ENCODE data around the gene MCTP1.

DNA sequence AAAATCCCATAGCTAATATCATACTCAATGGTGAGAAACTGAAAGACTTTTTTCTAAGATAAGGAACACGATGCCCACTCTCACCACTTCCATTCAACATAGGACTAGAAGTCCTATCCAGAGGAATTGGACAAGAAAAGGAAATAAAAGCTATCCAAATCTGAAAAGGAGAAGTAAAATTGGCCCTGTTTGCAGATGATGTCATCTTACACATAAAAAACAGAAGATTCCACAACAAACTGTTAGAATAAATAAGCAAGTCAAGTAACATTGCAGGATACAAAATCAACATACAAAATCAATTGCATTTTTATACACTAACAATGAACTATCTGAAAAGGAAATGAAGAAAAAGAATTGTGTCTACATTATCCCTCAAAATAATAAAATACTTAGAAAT lies 308.0 kb downstream of the MCTP1 start:
- TF ChIP-seq HDAC6 (IDR thresholded peaks at IDR 0.05; ENCODE audit: unreplicated experiment) (no peak), RAD21 (IDR thresholded peaks at IDR 0.05; ENCODE audit: insufficient read depth, low read depth, low read length) (no peak), EED (IDR thresholded peaks at IDR 0.05; ENCODE audit: low read depth) (no peak), CHD4 (IDR thresholded peaks at IDR 0.05) (no peak), POLR2AphosphoS5 (IDR thresholded peaks at IDR 0.05; ENCODE audit: low read length) (no peak), ZNF274 (IDR thresholded peaks at IDR 0.05; ENCODE audit: insufficient read depth, insufficient read length) (no peak)
- TF ChIP-seq, protein P1, sequence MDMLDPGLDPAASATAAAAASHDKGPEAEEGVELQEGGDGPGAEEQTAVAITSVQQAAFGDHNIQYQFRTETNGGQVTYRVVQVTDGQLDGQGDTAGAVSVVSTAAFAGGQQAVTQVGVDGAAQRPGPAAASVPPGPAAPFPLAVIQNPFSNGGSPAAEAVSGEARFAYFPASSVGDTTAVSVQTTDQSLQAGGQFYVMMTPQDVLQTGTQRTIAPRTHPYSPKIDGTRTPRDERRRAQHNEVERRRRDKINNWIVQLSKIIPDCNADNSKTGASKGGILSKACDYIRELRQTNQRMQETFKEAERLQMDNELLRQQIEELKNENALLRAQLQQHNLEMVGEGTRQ (IDR thresholded peaks at IDR 0.05; ENCODE audit: borderline replicate concordance, low read depth, low read length) = no peak
- TF ChIP-seq, protein P2, sequence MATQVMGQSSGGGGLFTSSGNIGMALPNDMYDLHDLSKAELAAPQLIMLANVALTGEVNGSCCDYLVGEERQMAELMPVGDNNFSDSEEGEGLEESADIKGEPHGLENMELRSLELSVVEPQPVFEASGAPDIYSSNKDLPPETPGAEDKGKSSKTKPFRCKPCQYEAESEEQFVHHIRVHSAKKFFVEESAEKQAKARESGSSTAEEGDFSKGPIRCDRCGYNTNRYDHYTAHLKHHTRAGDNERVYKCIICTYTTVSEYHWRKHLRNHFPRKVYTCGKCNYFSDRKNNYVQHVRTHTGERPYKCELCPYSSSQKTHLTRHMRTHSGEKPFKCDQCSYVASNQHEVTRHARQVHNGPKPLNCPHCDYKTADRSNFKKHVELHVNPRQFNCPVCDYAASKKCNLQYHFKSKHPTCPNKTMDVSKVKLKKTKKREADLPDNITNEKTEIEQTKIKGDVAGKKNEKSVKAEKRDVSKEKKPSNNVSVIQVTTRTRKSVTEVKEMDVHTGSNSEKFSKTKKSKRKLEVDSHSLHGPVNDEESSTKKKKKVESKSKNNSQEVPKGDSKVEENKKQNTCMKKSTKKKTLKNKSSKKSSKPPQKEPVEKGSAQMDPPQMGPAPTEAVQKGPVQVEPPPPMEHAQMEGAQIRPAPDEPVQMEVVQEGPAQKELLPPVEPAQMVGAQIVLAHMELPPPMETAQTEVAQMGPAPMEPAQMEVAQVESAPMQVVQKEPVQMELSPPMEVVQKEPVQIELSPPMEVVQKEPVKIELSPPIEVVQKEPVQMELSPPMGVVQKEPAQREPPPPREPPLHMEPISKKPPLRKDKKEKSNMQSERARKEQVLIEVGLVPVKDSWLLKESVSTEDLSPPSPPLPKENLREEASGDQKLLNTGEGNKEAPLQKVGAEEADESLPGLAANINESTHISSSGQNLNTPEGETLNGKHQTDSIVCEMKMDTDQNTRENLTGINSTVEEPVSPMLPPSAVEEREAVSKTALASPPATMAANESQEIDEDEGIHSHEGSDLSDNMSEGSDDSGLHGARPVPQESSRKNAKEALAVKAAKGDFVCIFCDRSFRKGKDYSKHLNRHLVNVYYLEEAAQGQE (IDR thresholded peaks at IDR 0.05; ENCODE audit: low read depth, low read length) = no peak
- TF ChIP-seq, protein P3, sequence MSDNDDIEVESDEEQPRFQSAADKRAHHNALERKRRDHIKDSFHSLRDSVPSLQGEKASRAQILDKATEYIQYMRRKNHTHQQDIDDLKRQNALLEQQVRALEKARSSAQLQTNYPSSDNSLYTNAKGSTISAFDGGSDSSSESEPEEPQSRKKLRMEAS (IDR thresholded peaks at IDR 0.05; ENCODE audit: low read depth, low read length) = no peak
- TF ChIP-seq, protein P4, sequence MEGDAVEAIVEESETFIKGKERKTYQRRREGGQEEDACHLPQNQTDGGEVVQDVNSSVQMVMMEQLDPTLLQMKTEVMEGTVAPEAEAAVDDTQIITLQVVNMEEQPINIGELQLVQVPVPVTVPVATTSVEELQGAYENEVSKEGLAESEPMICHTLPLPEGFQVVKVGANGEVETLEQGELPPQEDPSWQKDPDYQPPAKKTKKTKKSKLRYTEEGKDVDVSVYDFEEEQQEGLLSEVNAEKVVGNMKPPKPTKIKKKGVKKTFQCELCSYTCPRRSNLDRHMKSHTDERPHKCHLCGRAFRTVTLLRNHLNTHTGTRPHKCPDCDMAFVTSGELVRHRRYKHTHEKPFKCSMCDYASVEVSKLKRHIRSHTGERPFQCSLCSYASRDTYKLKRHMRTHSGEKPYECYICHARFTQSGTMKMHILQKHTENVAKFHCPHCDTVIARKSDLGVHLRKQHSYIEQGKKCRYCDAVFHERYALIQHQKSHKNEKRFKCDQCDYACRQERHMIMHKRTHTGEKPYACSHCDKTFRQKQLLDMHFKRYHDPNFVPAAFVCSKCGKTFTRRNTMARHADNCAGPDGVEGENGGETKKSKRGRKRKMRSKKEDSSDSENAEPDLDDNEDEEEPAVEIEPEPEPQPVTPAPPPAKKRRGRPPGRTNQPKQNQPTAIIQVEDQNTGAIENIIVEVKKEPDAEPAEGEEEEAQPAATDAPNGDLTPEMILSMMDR (IDR thresholded peaks at IDR 0.05 in 2 of 3, conservative IDR thresholded peaks at IDR 0.05 in 1 of 3; ENCODE audit: control insufficient read depth in 2 of 3, extremely low read depth in 1 of 3, insufficient read depth in 1 of 3, low read depth in 3 of 3, low read length in 3 of 3) = no peak

All from GM12878 (cell line).